HL-60 (cell line): ENCODE results near the gene DPP6.
"Not testable (repeated sequence)": the region's sequence is repeated elsewhere in the genome, so short reads cannot be mapped to it uniquely, and the experiment has no call there.

Source experiments
- CTCF ChIP-seq: IDR thresholded peaks from one replicate; pipeline ENCODE4 v1.5.1; 2011; ENCODE audit warnings: low read length, control low read depth, inconsistent platforms; ENCODE audit not compliant: insufficient read depth
- GABPA ChIP-seq: IDR thresholded peaks from 2 replicates; pipeline ENCODE4 v1.6.1; 2012; ENCODE audit warnings: low read depth
- POLR2AphosphoS5 ChIP-seq: IDR thresholded peaks from 2 replicates; pipeline ENCODE4 v1.6.1; 2012; ENCODE audit warnings: low read depth
- REST ChIP-seq: IDR thresholded peaks from 2 replicates; pipeline ENCODE4 v1.6.1; 2012; ENCODE audit warnings: low read depth; ENCODE audit not compliant: insufficient replicate concordance
- SPI1 ChIP-seq: IDR thresholded peaks from 2 replicates; pipeline ENCODE4 v1.6.1; 2012; ENCODE audit warnings: low read depth, mild to moderate bottlenecking, borderline replicate concordance

GRCh38 chr7:154055491-154056106, 3.4 kb downstream of the DPP6 start:
- TF ChIP-seq CTCF, POLR2AphosphoS5, GABPA, SPI1: not testable (repeated sequence)
- peak; percentile 92 for TF ChIP-seq REST
